HEK293 (cell line): ENCODE measurements around the gene GBGT1.

ENCODE experiments used
- BCL11A ChIP-seq: fragments of 450-650 bp; formaldehyde crosslinking; IDR thresholded peaks from 2 replicates; pipeline ENCODE4 v1.5.1; 2016; ENCODE audit warnings: low read depth, missing biosample characterization, missing genetic modification characterization
- CTCF ChIP-seq: fragments of 450-650 bp; formaldehyde crosslinking; IDR thresholded peaks from 2 replicates; pipeline ENCODE4 v1.5.1; 2016; ENCODE audit warnings: missing biosample characterization, missing genetic modification characterization
- ELK4 ChIP-seq: IDR thresholded peaks from 2 replicates; pipeline ENCODE4 v1.6.1; 2011; ENCODE audit warnings: mild to moderate bottlenecking, low read depth, low read length, borderline replicate concordance
- ZBTB17 ChIP-seq: fragments of 450-650 bp; formaldehyde crosslinking; IDR thresholded peaks from 2 replicates; pipeline ENCODE4 v1.5.1; 2016; ENCODE audit warnings: missing biosample characterization, missing genetic modification characterization
- ZFP41 ChIP-seq: fragments of 450-650 bp; formaldehyde crosslinking; IDR thresholded peaks from 2 replicates; pipeline ENCODE4 v1.5.1; 2016; ENCODE audit warnings: missing biosample characterization, missing genetic modification characterization, borderline replicate concordance
- ZNF24 ChIP-seq: fragments of 450-650 bp; formaldehyde crosslinking; IDR thresholded peaks from 2 replicates; pipeline ENCODE4 v1.5.1; 2016; ENCODE audit warnings: missing biosample characterization, missing genetic modification characterization
- ZNF398 ChIP-seq: fragments of 450-650 bp; formaldehyde crosslinking; IDR thresholded peaks from 2 replicates; pipeline ENCODE4 v1.5.1; 2017; ENCODE audit warnings: missing biosample characterization, missing genetic modification characterization
- ZNF580 ChIP-seq: fragments of 450-650 bp; formaldehyde crosslinking; IDR thresholded peaks from 2 replicates; pipeline ENCODE4 v1.5.1; 2016; ENCODE audit warnings: missing biosample characterization, missing genetic modification characterization
- ZNF747 ChIP-seq: fragments of 450-650 bp; formaldehyde crosslinking; IDR thresholded peaks from 2 replicates; pipeline ENCODE4 v1.5.1; 2016; ENCODE audit warnings: missing biosample characterization, missing genetic modification characterization
- ZNF777 ChIP-seq: fragments of 450-650 bp; formaldehyde crosslinking; IDR thresholded peaks from 2 replicates; pipeline ENCODE4 v1.5.1; 2017; ENCODE audit warnings: missing biosample characterization, missing genetic modification characterization, borderline replicate concordance
- TF ChIP-seq, protein P1 (sequence below): fragments of 450-650 bp; formaldehyde crosslinking; IDR thresholded peaks from 2 replicates; pipeline ENCODE4 v1.5.1; 2016; ENCODE audit warnings: missing biosample characterization, missing genetic modification characterization
- TF ChIP-seq, protein P2 (sequence below): fragments of 450-650 bp; formaldehyde crosslinking; optimal IDR thresholded peaks from 2 replicates; pipeline ENCODE3; 2016; ENCODE audit warnings: missing biosample characterization, mild to moderate bottlenecking, missing genetic modification characterization
- TF ChIP-seq, protein P3 (sequence below): fragments of 450-650 bp; formaldehyde crosslinking; conservative IDR thresholded peaks from 2 replicates; pipeline ENCODE4 v1.5.1; 2016; ENCODE audit warnings: low read depth, missing biosample characterization, missing genetic modification characterization

DNA sequence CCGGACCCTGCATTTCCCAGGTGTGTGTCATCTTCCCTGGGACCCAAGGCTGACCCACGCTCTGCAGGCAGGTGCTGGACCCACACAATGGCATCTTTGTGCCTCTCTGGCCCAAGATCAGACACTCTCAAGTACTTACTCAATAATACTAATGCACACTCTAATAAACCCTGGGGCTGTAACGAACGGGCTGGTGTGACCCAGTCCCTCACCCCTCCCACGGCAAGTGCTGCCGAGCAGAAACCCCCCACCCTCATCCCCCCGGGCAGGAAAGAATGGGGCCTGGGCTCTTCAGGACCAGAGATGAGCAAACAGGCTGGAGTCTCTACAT lies 46.5 kb upstream of the GBGT1 start:
- no peak for TF ChIP-seq BCL11A (tag by site-specific recombination)
- no peak for TF ChIP-seq CTCF (tag by site-specific recombination)
- no peak for TF ChIP-seq ZNF24 (tag by site-specific recombination)
- TF ChIP-seq, protein P1, sequence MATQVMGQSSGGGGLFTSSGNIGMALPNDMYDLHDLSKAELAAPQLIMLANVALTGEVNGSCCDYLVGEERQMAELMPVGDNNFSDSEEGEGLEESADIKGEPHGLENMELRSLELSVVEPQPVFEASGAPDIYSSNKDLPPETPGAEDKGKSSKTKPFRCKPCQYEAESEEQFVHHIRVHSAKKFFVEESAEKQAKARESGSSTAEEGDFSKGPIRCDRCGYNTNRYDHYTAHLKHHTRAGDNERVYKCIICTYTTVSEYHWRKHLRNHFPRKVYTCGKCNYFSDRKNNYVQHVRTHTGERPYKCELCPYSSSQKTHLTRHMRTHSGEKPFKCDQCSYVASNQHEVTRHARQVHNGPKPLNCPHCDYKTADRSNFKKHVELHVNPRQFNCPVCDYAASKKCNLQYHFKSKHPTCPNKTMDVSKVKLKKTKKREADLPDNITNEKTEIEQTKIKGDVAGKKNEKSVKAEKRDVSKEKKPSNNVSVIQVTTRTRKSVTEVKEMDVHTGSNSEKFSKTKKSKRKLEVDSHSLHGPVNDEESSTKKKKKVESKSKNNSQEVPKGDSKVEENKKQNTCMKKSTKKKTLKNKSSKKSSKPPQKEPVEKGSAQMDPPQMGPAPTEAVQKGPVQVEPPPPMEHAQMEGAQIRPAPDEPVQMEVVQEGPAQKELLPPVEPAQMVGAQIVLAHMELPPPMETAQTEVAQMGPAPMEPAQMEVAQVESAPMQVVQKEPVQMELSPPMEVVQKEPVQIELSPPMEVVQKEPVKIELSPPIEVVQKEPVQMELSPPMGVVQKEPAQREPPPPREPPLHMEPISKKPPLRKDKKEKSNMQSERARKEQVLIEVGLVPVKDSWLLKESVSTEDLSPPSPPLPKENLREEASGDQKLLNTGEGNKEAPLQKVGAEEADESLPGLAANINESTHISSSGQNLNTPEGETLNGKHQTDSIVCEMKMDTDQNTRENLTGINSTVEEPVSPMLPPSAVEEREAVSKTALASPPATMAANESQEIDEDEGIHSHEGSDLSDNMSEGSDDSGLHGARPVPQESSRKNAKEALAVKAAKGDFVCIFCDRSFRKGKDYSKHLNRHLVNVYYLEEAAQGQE (tag by site-specific recombination) = no peak
- TF ChIP-seq ELK4 = no peak
- no peak for TF ChIP-seq ZBTB17
- TF ChIP-seq, protein P2, sequence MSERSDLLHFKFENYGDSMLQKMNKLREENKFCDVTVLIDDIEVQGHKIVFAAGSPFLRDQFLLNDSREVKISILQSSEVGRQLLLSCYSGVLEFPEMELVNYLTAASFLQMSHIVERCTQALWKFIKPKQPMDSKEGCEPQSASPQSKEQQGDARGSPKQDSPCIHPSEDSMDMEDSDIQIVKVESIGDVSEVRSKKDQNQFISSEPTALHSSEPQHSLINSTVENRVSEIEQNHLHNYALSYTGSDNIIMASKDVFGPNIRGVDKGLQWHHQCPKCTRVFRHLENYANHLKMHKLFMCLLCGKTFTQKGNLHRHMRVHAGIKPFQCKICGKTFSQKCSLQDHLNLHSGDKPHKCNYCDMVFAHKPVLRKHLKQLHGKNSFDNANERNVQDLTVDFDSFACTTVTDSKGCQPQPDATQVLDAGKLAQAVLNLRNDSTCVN (tag by site-specific recombination) = no peak
- no peak for TF ChIP-seq ZFP41 (tag by site-specific recombination)
- TF ChIP-seq ZNF398 (tag by site-specific recombination) = no peak
- TF ChIP-seq, protein P3, sequence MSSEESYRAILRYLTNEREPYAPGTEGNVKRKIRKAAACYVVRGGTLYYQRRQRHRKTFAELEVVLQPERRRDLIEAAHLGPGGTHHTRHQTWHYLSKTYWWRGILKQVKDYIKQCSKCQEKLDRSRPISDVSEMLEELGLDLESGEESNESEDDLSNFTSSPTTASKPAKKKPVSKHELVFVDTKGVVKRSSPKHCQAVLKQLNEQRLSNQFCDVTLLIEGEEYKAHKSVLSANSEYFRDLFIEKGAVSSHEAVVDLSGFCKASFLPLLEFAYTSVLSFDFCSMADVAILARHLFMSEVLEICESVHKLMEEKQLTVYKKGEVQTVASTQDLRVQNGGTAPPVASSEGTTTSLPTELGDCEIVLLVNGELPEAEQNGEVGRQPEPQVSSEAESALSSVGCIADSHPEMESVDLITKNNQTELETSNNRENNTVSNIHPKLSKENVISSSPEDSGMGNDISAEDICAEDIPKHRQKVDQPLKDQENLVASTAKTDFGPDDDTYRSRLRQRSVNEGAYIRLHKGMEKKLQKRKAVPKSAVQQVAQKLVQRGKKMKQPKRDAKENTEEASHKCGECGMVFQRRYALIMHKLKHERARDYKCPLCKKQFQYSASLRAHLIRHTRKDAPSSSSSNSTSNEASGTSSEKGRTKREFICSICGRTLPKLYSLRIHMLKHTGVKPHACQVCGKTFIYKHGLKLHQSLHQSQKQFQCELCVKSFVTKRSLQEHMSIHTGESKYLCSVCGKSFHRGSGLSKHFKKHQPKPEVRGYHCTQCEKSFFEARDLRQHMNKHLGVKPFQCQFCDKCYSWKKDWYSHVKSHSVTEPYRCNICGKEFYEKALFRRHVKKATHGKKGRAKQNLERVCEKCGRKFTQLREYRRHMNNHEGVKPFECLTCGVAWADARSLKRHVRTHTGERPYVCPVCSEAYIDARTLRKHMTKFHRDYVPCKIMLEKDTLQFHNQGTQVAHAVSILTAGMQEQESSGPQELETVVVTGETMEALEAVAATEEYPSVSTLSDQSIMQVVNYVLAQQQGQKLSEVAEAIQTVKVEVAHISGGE (tag by site-specific recombination) = no peak
- no peak for TF ChIP-seq ZNF777 (tag by site-specific recombination)
- TF ChIP-seq ZNF580 (tag by site-specific recombination) = no peak
- no peak for TF ChIP-seq ZNF747
